NOMO-1 treated with DMSO at 0.1 percent for 48 hours (cell line): ENCODE data around the gene FOXP4.

Experiments used
- DNase-seq: peaks from one replicate; lab custom pipeline; 2025; ENCODE audit not compliant: unreplicated experiment; lab: John Stamatoyannopoulos, UW

Gene FOXP4

GRCh38 chr6:41622206-41622988 lies 76.2 kb downstream of the FOXP4 start:
- DNase-seq, result no peak

- DNase-seq, result no peak
These were observed 77.1 kb downstream of the FOXP4 start for GRCh38 chr6:41623330-41623729.

GRCh38 chr6:41624621-41625380 lies 78.6 kb downstream of the FOXP4 start:
- DNase-seq, result no peak

- no peak for DNase-seq
These were observed 79.3 kb downstream of the FOXP4 start for GRCh38 chr6:41625442-41625841.

GRCh38 chr6:41626022-41626421 lies 79.8 kb downstream of the FOXP4 start:
- no peak for DNase-seq

GRCh38 chr6:41626917-41627316 lies 80.7 kb downstream of the FOXP4 start:
- no peak for DNase-seq

GRCh38 chr6:41629128-41629527 lies 82.9 kb downstream of the FOXP4 start:
- DNase-seq, result no peak

GRCh38 chr6:41630069-41630468 lies 83.9 kb downstream of the FOXP4 start:
- no peak for DNase-seq

- no peak for DNase-seq
These were observed 84.8 kb downstream of the FOXP4 start for GRCh38 chr6:41630946-41631345.

GRCh38 chr6:41633056-41633634 lies 87.0 kb downstream of the FOXP4 start:
- no peak for DNase-seq

- no peak for DNase-seq
These were observed 88.5 kb downstream of the FOXP4 start for GRCh38 chr6:41634657-41635056.

GRCh38 chr6:41635365-41635764 lies 89.2 kb downstream of the FOXP4 start:
- no peak for DNase-seq

- DNase-seq, result no peak
These were observed 90.6 kb downstream of the FOXP4 start for GRCh38 chr6:41636833-41637193.

- DNase-seq, result no peak
These were observed 91.2 kb downstream of the FOXP4 start for GRCh38 chr6:41637194-41638001.

- DNase-seq, result no peak
These were observed 92.1 kb downstream of the FOXP4 start, which contains the start of gene MDFI for GRCh38 chr6:41638002-41638934. TSS of gene MDFI (plus strand) at chr6:41638468. CDS start at chr6:41638750, 282 bp downstream.

GRCh38 chr6:41638935-41639808 lies 93.0 kb downstream of the FOXP4 start:
- DNase-seq, result no peak

GRCh38 chr6:41639809-41640371 lies 93.7 kb downstream of the FOXP4 start:
- no peak for DNase-seq

GRCh38 chr6:41640426-41640825 lies 94.2 kb downstream of the FOXP4 start:
- DNase-seq, result no peak
